HS-27A (cell line): Measurements from ENCODE around the gene CNTN5.

ENCODE experiments used
- DNase-seq: peaks from one replicate; pipeline ENCODE4 v3.0.0-alpha.2; 2012; ENCODE audit warnings: low read depth, missing footprints

Gene CNTN5

GRCh38 chr11:99170591-99170990 lies 149.8 kb downstream of the CNTN5 start:
- DNase-seq: no peak

GRCh38 chr11:99171330-99171729 lies 150.6 kb downstream of the CNTN5 start:
- no peak for DNase-seq

- DNase-seq: no peak
Measured at GRCh38 chr11:99176430-99176829, 155.7 kb downstream of the CNTN5 start.

- DNase-seq: no peak
Measured at GRCh38 chr11:99177446-99177845, 156.7 kb downstream of the CNTN5 start.

GRCh38 chr11:99184146-99184545 lies 163.4 kb downstream of the CNTN5 start:
- DNase-seq: no peak

- no peak for DNase-seq
Measured at GRCh38 chr11:99188221-99188620, 167.5 kb downstream of the CNTN5 start.

GRCh38 chr11:99192716-99193115 lies 172.0 kb downstream of the CNTN5 start:
- no peak for DNase-seq

GRCh38 chr11:99197477-99197876 lies 176.7 kb downstream of the CNTN5 start:
- DNase-seq: no peak

GRCh38 chr11:99198215-99198614 lies 177.5 kb downstream of the CNTN5 start:
- DNase-seq: no peak

- DNase-seq: no peak
Measured at GRCh38 chr11:99199341-99199740, 178.6 kb downstream of the CNTN5 start.

GRCh38 chr11:99200720-99201119 lies 180.0 kb downstream of the CNTN5 start:
- DNase-seq: no peak

- no peak for DNase-seq
Measured at GRCh38 chr11:99208813-99209212, 188.1 kb downstream of the CNTN5 start.

- no peak for DNase-seq
Measured at GRCh38 chr11:99229544-99229943, 208.8 kb downstream of the CNTN5 start.

- DNase-seq: no peak
Measured at GRCh38 chr11:99234534-99234933, 213.8 kb downstream of the CNTN5 start.

- no peak for DNase-seq
Measured at GRCh38 chr11:99238401-99238800, 217.7 kb downstream of the CNTN5 start.

- no peak for DNase-seq
Measured at GRCh38 chr11:99240192-99241030, 219.7 kb downstream of the CNTN5 start.

- DNase-seq: no peak
Measured at GRCh38 chr11:99241066-99241465, 220.3 kb downstream of the CNTN5 start.

- DNase-seq: no peak
Measured at GRCh38 chr11:99244613-99245012, 223.9 kb downstream of the CNTN5 start.

- no peak for DNase-seq
Measured at GRCh38 chr11:99246199-99246598, 225.4 kb downstream of the CNTN5 start.

GRCh38 chr11:99256614-99257013 lies 235.9 kb downstream of the CNTN5 start:
- DNase-seq: no peak

- no peak for DNase-seq
Measured at GRCh38 chr11:99257131-99257530, 236.4 kb downstream of the CNTN5 start.

- peak; percentile 30 for DNase-seq
Measured at GRCh38 chr11:99260696-99261095, 239.9 kb downstream of the CNTN5 start.

- DNase-seq: no peak
Measured at GRCh38 chr11:99268886-99269285, 248.1 kb downstream of the CNTN5 start.

- no peak for DNase-seq
Measured at GRCh38 chr11:99271527-99271926, 250.8 kb downstream of the CNTN5 start.
